Colonic mucosa (tissue), 4 donors: ENCODE results near the gene EXOSC5. TPM values are rescaled to one million over a fixed set of nuclear protein-coding genes. Genes with fewer than 3 reads are reported as not detected.

ENCODE experiments used
- DNase-seq: peaks from one replicate; pipeline ENCODE4 v3.0.0-alpha.2; 2020
- H3K27ac ChIP-seq: fragments of 200-600 bp; one replicate; pipeline ENCODE4 v1.8.0; 2021
- H3K27me3 ChIP-seq: fragments of 200-600 bp; one replicate; pipeline ENCODE4 v1.8.0; 2021
- H3K36me3 ChIP-seq: fragments of 200-600 bp; one replicate; pipeline ENCODE4 v1.8.0; 2021
- H3K4me1 ChIP-seq: fragments of 200-600 bp; one replicate; pipeline ENCODE4 v1.8.0; 2021; ENCODE audit warnings: mild to moderate bottlenecking
- H3K4me3 ChIP-seq: fragments of 200-600 bp; one replicate; pipeline ENCODE4 v1.8.0; 2021
- H3K9ac ChIP-seq, 2 donors: one replicate each; pipeline ENCODE4 v1.7.0; 2013; ENCODE audit warnings: control low read depth in 2 of 2, low read depth in 2 of 2, low read length in 2 of 2
- H3K9me3 ChIP-seq: fragments of 200-600 bp; one replicate; pipeline ENCODE4 v1.8.0; 2021
- intact Hi-C: fragments of 100-400 bp; cut with DNase I; formaldehyde crosslinking; loops from one replicate; pipeline ENCODE4 v1.14.1; 2022
- total RNA-seq, 2 donors: library from RNA; stranded (reverse); fragmentation: NEBNext Ultra II Directional in 1 of 2; extraction: Animal tissue kit (Norgen Biotek cat#: 25700) in 1 of 2; gene quantifications; one replicate each; pipeline ENCODE4 v1.2.1, GENCODE V29; 2021
- TF ChIP-seq, protein P1 (sequence below): fragments of 200-600 bp; IDR thresholded peaks from one replicate; pipeline ENCODE4 v1.8.0; 2022; ENCODE audit warnings: antibody characterized with exemption, mild to moderate bottlenecking
- donor health status: healthy.
- donor health status: DM: no; HTN: no; CAD: no.
- donor health status: DM: no; HTN: no; CAD: no.

EXOSC5 gene
- total RNA-seq, 2 donors from 2014 or later: 11.5 to 33.5 TPM

DNA sequence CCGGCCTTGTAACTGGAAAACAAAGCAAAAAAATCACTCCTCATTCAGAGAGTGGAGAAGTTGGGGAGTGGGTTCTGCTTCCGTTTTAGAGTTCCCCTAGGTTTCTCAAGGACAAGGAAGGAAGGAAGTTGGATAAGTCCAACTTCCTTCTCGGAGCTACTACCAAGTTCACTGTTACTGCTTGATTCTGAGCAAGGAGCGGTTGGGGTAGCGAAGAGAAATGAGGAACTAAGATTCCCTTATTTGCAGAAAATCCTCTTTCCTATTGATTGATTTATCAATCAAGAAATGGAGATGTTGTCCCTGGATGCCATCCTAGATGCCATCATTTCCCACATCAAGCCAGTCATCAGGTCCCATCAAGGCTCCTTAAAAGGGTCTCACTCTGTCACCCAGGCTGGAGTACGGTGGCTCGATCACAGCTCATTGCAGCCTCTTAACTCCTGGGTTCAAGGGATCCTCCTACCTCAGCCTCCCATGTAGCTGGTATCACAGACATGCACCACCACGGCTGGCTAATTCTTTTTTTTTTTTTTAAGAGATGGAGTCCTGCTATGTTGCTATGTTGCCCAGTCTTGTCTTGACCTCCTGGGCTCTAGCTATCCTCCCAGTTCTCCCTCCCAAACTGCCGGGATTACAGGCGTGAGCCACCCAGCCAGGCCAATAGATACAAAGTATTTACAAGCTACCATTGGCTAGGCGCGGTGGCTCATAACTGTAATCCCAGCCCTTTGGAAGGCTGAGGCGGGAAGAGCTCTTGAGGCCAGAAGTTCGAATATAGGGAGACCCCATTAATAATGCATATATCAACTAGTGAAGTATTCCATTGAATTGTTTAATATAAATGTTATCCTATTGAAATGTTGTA, 32.4 kb downstream of the EXOSC5 start:
- H3K4me1 ChIP-seq: peaks cover 3% of the 10 kb centered on the region
- TF ChIP-seq, protein P1, sequence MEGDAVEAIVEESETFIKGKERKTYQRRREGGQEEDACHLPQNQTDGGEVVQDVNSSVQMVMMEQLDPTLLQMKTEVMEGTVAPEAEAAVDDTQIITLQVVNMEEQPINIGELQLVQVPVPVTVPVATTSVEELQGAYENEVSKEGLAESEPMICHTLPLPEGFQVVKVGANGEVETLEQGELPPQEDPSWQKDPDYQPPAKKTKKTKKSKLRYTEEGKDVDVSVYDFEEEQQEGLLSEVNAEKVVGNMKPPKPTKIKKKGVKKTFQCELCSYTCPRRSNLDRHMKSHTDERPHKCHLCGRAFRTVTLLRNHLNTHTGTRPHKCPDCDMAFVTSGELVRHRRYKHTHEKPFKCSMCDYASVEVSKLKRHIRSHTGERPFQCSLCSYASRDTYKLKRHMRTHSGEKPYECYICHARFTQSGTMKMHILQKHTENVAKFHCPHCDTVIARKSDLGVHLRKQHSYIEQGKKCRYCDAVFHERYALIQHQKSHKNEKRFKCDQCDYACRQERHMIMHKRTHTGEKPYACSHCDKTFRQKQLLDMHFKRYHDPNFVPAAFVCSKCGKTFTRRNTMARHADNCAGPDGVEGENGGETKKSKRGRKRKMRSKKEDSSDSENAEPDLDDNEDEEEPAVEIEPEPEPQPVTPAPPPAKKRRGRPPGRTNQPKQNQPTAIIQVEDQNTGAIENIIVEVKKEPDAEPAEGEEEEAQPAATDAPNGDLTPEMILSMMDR: no peak

DNA sequence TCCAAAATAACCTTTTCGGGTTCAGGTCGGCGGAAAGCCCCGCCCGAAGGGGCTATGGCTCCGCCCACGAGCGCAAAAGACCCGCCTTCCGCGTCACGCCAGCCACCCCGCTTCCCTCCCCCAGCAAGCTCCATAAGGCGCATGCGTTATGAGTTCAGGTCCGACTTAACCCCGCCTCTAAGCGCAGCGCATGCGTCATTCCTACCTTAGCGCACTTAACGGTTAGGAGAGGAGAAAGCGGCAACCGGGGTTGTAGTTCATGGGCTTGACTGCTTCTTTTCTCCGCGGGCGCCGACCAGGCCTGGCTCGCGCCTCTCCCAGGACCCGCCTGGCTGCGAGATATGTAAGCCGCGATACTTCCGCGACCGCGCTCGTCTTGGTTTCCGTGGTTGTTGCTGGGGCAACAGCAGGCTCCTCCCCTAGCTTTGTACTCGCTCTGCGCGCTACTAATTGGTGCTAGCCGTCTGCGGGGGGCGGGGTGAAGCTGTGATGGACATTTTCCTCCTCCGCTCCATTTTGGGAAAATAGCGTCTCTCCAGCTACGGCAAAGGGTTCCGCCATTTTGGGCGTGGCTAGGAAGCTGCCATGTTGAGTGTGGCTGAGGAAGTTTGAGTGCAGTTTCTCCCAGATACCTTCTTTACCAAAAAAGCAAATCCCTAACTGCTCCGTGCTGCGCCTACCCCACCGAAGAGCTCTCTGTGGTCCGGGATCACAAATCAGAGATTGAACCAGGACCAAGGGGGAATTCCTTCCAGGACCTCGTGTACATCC, 33.2 kb downstream of the EXOSC5 start, which contains the start of gene B9D2:
B9D2 (minus strand) TSS at position 397 of the 771 bp plus-strand sequence. CDS start 630 bp downstream, outside the sequence.
- H3K9me3 ChIP-seq: no peaks in the 10 kb centered on the region
- intact Hi-C loops: no loop called here
- H3K36me3 ChIP-seq: no peaks in the 10 kb centered on the region
- H3K9ac ChIP-seq: peak within 1 kb of the TSS; percentile 72 to 91
- H3K27ac ChIP-seq: peak within 1 kb of the TSS; percentile 90
- no peaks in the 10 kb centered on the region for H3K27me3 ChIP-seq
- peak; percentile 98 for DNase-seq
- H3K4me3 ChIP-seq: peak within 1 kb of the TSS; percentile 49
- peaks cover 3% of the 10 kb centered on the region for H3K4me1 ChIP-seq
- TF ChIP-seq, protein P1: no peak

More for the DNA sequence above, 32.4 kb downstream of the EXOSC5 start:
- DNase-seq: no peak
- H3K36me3 ChIP-seq: no peaks in the 10 kb centered on the region
- peak overlapping the region; percentile 61 to 91 for H3K9ac ChIP-seq
- peak overlapping the region; percentile 90 for H3K27ac ChIP-seq
- no peaks in the 10 kb centered on the region for H3K27me3 ChIP-seq
- H3K9me3 ChIP-seq: no peaks in the 10 kb centered on the region
- intact Hi-C loops: no loop called here
- H3K4me3 ChIP-seq: peak overlapping the region; percentile 49

DNA sequence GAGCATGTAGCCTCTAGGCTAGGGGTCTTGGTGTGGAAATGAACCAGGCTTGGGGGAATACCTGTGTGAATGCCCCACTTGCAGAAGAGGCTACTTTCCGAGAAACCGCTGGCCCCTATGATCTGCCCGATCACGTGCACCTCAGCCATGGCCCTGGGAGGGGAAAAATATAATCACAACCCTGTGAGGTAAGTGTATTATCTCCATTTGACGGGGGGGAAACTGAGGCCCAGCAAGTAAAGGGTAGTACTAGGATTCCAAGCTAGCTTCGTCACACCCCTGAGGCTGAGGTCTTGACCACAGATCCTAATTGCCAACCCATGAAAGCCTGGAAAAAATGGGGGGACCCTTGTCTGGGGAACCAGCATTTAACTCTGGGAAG, 33.8 kb downstream of the EXOSC5 start:
- TF ChIP-seq, protein P1: no peak
- H3K27ac ChIP-seq: peak overlapping the region; percentile 90
- peak overlapping the region; percentile 49 for H3K4me3 ChIP-seq
- DNase-seq: no peak
- H3K9me3 ChIP-seq: no peaks in the 10 kb centered on the region
- H3K4me1 ChIP-seq: peaks cover 3% of the 10 kb centered on the region
- H3K9ac ChIP-seq: peak overlapping the region in 1 of 2 donors; percentile 91
- intact Hi-C loops: no loop called here
- no peaks in the 10 kb centered on the region for H3K27me3 ChIP-seq
- H3K36me3 ChIP-seq: no peaks in the 10 kb centered on the region

DNA sequence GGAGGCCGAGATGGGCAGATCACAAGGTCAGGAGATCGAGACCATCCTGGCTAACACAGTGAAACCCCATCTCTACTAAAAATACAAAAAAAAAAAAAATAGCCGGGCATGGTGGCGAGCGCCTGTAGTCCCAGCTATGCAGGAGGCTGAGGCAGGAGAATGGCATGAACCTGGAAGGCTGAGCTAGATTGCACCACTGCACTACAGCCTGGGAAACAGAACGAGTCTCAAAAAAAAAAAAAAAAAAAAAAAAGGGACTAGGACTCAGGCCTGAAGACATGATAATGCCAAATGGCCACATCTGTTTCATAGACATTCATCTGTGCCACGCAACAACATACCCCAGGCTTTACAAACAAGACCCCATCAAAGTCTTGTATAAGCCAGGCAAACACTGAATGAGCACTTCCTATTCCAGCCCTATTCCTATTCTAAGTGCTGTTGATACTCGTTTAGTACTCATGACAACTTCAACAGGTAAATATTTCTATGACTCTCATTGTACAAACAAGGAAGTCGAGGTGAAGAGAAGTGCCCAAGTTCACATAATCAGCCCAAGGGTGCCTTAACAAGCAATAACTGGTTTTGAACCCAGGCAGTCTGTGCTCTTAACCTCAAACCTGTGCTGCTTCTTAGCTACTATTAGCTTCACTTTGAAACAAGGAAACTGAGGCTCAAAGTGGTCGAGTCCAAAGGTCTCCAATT, 34.9 kb downstream of the EXOSC5 start:
- H3K9ac ChIP-seq: no peak overlapping the region
- no peaks in the 10 kb centered on the region for H3K36me3 ChIP-seq
- DNase-seq: peak; percentile 36
- intact Hi-C loops: no loop called here
- H3K4me1 ChIP-seq: peaks cover 3% of the 10 kb centered on the region
- H3K27me3 ChIP-seq: no peaks in the 10 kb centered on the region
- TF ChIP-seq, protein P1: no peak
- no peak overlapping the region for H3K4me3 ChIP-seq
- no peaks in the 10 kb centered on the region for H3K9me3 ChIP-seq
- peak overlapping the region; percentile 90 for H3K27ac ChIP-seq

DNA sequence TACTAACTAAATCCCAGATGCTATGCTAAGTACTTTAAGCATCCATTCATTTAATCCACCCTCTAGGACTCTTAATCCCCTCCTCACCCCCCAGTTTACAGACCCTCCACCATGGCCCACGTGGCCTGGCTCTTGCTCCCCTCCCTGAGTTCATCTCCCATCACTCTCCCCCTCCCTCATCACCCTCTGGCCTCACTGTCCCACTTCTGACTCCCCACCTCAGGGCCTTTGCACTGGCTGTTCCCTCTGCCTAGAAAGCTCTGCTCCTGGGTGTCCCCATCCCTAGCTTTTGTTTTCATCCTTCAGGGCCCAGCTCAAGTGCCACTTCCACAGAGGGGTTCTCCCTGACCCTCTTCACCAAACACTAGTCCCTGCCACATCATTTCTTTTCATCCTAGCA, 37.4 kb downstream of the EXOSC5 start:
- intact Hi-C loops: no loop called here
- TF ChIP-seq, protein P1: no peak
- no peaks in the 10 kb centered on the region for H3K27me3 ChIP-seq
- DNase-seq: no peak
- H3K9ac ChIP-seq: no peak overlapping the region
- H3K36me3 ChIP-seq: no peaks in the 10 kb centered on the region
- no peak overlapping the region for H3K27ac ChIP-seq
- no peak overlapping the region for H3K4me3 ChIP-seq
- no peaks in the 10 kb centered on the region for H3K9me3 ChIP-seq
- peaks cover 3% of the 10 kb centered on the region for H3K4me1 ChIP-seq
